A549 (cell line): Measurements from ENCODE around the gene KIAA0825. TPM values are rescaled to one million over a fixed set of nuclear protein-coding genes. Genes with fewer than 3 reads are reported as not detected.
A peak's percentile ranks its signal among the peaks of the same experiment; 100 is the strongest.

Experiments
- ATAC-seq, 2 experiments: fragments of 200-7000 bp in 1 of 2; fragments of >200 bp in 1 of 2; cut with Nextera tagmentation in 1 of 2; cut with Tn5 transposase in 1 of 2; 3 replicates each; pipeline versions ENCODE4 v1.8.0 to v1.9.1; 2018 to 2020; ENCODE audit warnings: mild to moderate bottlenecking in 1 of 2, moderate library complexity in 1 of 2
- CTCF ChIA-PET: fragments of 300-600 bp; sonication (Branson Sonifier 250); formaldehyde crosslinking; extraction: SDS; loops from one replicate; lab custom pipeline; 2021; ENCODE audit warnings: antibody characterized with exemption, inconsistent platforms; lab: Yijun Ruan, JAX
- POLR2A ChIA-PET: fragments of 350-600 bp; formaldehyde crosslinking; extraction: SDS; loops from one replicate; lab custom pipeline; 2021; ENCODE audit warnings: antibody characterized with exemption, inconsistent platforms; lab: Yijun Ruan, JAX
- DNase-seq, 2 experiments: peaks; one replicate each; pipeline versions ENCODE4 v3.0.0 to v3.0.0-alpha.2; 2011 to 2016; ENCODE audit warnings: low read depth in 1 of 2, low spot score in 1 of 2
- FAIRE-seq: peaks from 2 replicates; lab custom pipeline; 2011; peaks lifted over from hg19 to GRCh38; lab: Jason Lieb, UNC
- H3K27ac ChIP-seq, 2 experiments: fragments of >200 bp; sonication (Bioruptor Twin); formaldehyde crosslinking; 3 replicates each; pipeline ENCODE4 v1.5.1; 2016 to 2017
- H3K4me1 ChIP-seq: fragments of >200 bp; sonication (Bioruptor Twin); formaldehyde crosslinking; 3 replicates; pipeline ENCODE4 v1.6.1; 2016
- H3K4me2 ChIP-seq: fragments of >200 bp; sonication (Bioruptor Twin); formaldehyde crosslinking; 3 replicates; pipeline ENCODE4 v1.6.1; 2016
- H3K4me3 ChIP-seq: fragments of >200 bp; sonication (Bioruptor Twin); formaldehyde crosslinking; 3 replicates; pipeline ENCODE4 v1.5.1; 2016
- H3K9me3 ChIP-seq: fragments of >200 bp; sonication (Bioruptor Twin); formaldehyde crosslinking; 3 replicates; pipeline ENCODE4 v1.6.1; 2016
- CBX2 ChIP-seq: fragments of 200-600 bp; sonication (generic); IDR thresholded peaks from 2 replicates; pipeline ENCODE4 v1.6.1; 2016; ENCODE audit warnings: low read depth, mild to moderate bottlenecking, borderline replicate concordance
- CBX8 ChIP-seq: fragments of 200-600 bp; sonication (generic); IDR thresholded peaks from 2 replicates; pipeline ENCODE4 v1.6.1; 2016
- CHD2 ChIP-seq: fragments of 150-350 bp; IDR thresholded peaks from 2 replicates; pipeline ENCODE4 v1.6.1; 2014; ENCODE audit warnings: low read length; ENCODE audit not compliant: partially characterized antibody
- EHF ChIP-seq: fragments of 250-450 bp; sonication (Bioruptor Pico); IDR thresholded peaks from 2 replicates; pipeline ENCODE4 v1.5.0; 2020; ENCODE audit warnings: mild to moderate bottlenecking
- ESRRA ChIP-seq: fragments of 150-350 bp; IDR thresholded peaks from 2 replicates; pipeline ENCODE4 v1.6.1; 2014; ENCODE audit warnings: mild to moderate bottlenecking, low read length, borderline replicate concordance
- GATA3 ChIP-seq: IDR thresholded peaks from 2 replicates; pipeline ENCODE4 v1.6.1; 2012; ENCODE audit warnings: borderline replicate concordance
- HOXB5 ChIP-seq: fragments of 250-450 bp; sonication (Bioruptor Pico); IDR thresholded peaks from 2 replicates; pipeline ENCODE4 v1.5.0; 2020; ENCODE audit warnings: mild to moderate bottlenecking, moderate library complexity
- JUN ChIP-seq, 2 experiments: fragments of >200 bp; sonication (Bioruptor Twin); formaldehyde crosslinking; IDR thresholded peaks; 2 replicates in 1 of 2; 3 replicates in 1 of 2; pipeline ENCODE4 v1.6.1; 2016 to 2017
- JUNB ChIP-seq: fragments of >200 bp; sonication (Bioruptor Twin); formaldehyde crosslinking; IDR thresholded peaks from 2 replicates; pipeline ENCODE4 v1.6.1; 2016
- KDM1A ChIP-seq: fragments of 200-600 bp; sonication (generic); IDR thresholded peaks from 2 replicates; pipeline ENCODE4 v1.6.1; 2016; ENCODE audit warnings: low read depth, mild to moderate bottlenecking
- MAFK ChIP-seq: fragments of 450-650 bp; IDR thresholded peaks from 2 replicates; pipeline ENCODE4 v1.6.1; 2014; ENCODE audit not compliant: partially characterized antibody
- MAX ChIP-seq: IDR thresholded peaks from 2 replicates; pipeline ENCODE4 v1.6.1; 2012
- MAZ ChIP-seq: fragments of 150-350 bp; IDR thresholded peaks from 2 replicates; pipeline ENCODE4 v1.6.1; 2014; ENCODE audit warnings: antibody characterized with exemption, low read depth, low read length, borderline replicate concordance
- PHF8 ChIP-seq: fragments of 200-600 bp; sonication (generic); IDR thresholded peaks from 2 replicates; pipeline ENCODE4 v1.6.1; 2016; ENCODE audit warnings: low read depth, mild to moderate bottlenecking, antibody characterized with exemption, moderate library complexity, borderline replicate concordance
- RAD21 ChIP-seq, 2 experiments: fragments of >200 bp in 1 of 2; sonication (Bioruptor Twin) in 1 of 2; formaldehyde crosslinking in 1 of 2; IDR thresholded peaks in 1 of 2; conservative IDR thresholded peaks in 1 of 2; 2 replicates in 1 of 2; 3 replicates in 1 of 2; pipeline ENCODE4 v1.6.1; 2012 to 2018; ENCODE audit warnings: inconsistent platforms in 1 of 2
- RARB ChIP-seq: fragments of 250-450 bp; sonication (Bioruptor Pico); IDR thresholded peaks from 2 replicates; pipeline ENCODE4 v1.8.0; 2021; ENCODE audit warnings: mild to moderate bottlenecking, moderate library complexity
- RNF2 ChIP-seq: fragments of 200-600 bp; sonication (generic); IDR thresholded peaks from 2 replicates; pipeline ENCODE4 v1.6.1; 2016; ENCODE audit warnings: low read depth, mild to moderate bottlenecking, antibody characterized with exemption, moderate library complexity, borderline replicate concordance
- TFCP2L1 ChIP-seq: fragments of 250-450 bp; sonication (Bioruptor Pico); IDR thresholded peaks from 2 replicates; pipeline ENCODE4 v1.5.0; 2021; ENCODE audit warnings: mild to moderate bottlenecking
- TP53 ChIP-seq: fragments of 250-450 bp; sonication (Bioruptor Pico); IDR thresholded peaks from 2 replicates; pipeline ENCODE4 v1.5.0; 2021; ENCODE audit warnings: mild to moderate bottlenecking, moderate library complexity
- ZFP36 ChIP-seq: fragments of 450-650 bp; IDR thresholded peaks from 2 replicates; pipeline ENCODE4 v1.6.1; 2014; ENCODE audit warnings: borderline replicate concordance; ENCODE audit not compliant: partially characterized antibody
- ZSCAN20 ChIP-seq: fragments of 250-450 bp; sonication (Bioruptor Pico); IDR thresholded peaks from 2 replicates; pipeline ENCODE4 v1.8.0; 2022; ENCODE audit warnings: mild to moderate bottlenecking, moderate library complexity
- WGBS: methylation state at CpG from one replicate; pipeline ENCODE4 v1.1.6; 2017; ENCODE audit errors: missing lambda C conversion rate; 5-methylcytosine and 5-hydroxymethylcytosine counted together
- polyA plus RNA-seq, 4 experiments: library from polyadenylated mRNA; depleted of rRNA in 3 of 4; stranded (reverse); fragments of >200 nt; fragmentation: RNase III in 1 of 4; extraction: RNeasy Plus Mini Kit Qiagen cat#74134 plus additional on column Dnase treatment in 1 of 4; gene quantifications; 2 replicates in 3 of 4; 3 replicates in 1 of 4; pipeline ENCODE4 v1.2.3, GENCODE V29; 2011 to 2017
- TF ChIP-seq, protein P1 (sequence below): fragments of 250-450 bp; sonication (Bioruptor Pico); IDR thresholded peaks from 2 replicates; pipeline ENCODE4 v1.5.0; 2020; ENCODE audit warnings: low read depth, mild to moderate bottlenecking, moderate library complexity
- TF ChIP-seq, protein P2 (sequence below): fragments of >200 bp; sonication (Bioruptor Twin); formaldehyde crosslinking; IDR thresholded peaks from 2 replicates; pipeline ENCODE4 v1.6.1; 2016
- TF ChIP-seq, protein P3 (sequence below): fragments of 250-450 bp; sonication (Bioruptor Pico); IDR thresholded peaks from 2 replicates; pipeline ENCODE4 v1.5.0; 2021; ENCODE audit warnings: mild to moderate bottlenecking, moderate library complexity, borderline replicate concordance
- TF ChIP-seq, protein P4 (sequence below): IDR thresholded peaks from 2 replicates; pipeline ENCODE4 v1.6.1; 2012

The KIAA0825 gene
- polyA plus RNA-seq, 2 of the 4 experiments (the other 2 are of a cell fraction), result 0.57 to 0.80 TPM

DNA sequence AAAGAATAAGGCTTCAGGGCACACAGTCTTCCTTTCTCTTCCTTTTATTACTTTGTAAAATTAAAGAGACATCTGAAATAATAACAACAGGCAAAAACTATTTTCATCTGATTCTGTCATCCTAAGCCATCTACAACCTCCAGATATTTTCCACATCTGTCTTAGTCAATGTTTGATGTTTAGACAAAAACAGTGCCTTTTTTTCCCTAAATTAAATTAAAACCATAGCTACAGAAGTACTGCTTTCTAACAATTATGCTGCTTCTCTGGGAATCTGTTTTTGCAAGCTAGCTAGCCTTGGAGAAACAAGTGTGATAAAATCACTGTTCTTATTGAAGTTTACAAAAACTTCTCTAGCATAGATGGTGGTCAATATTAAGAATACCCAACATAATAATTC lies 95.4 kb downstream of the KIAA0825 start:
- no peak overlapping the region for H3K4me3 ChIP-seq
- FAIRE-seq (peak; percentile 43), ATAC-seq (no peak), DNase-seq (no peak)
- POLR2A ChIA-PET, result no interaction called here
- H3K27ac ChIP-seq, result no peak overlapping the region
- H3K4me2 ChIP-seq, result no peak overlapping the region
- 0 out of 3 replicates have a peak, but pooled peaks cover 4% of the 10 kb centered on the region for H3K4me1 ChIP-seq
- CTCF ChIA-PET, result no interaction called here
- TF ChIP-seq TFCP2L1 (no peak), ZSCAN20 (CRISPR knock-in tag) (no peak), EHF (no peak), CHD2 (no peak), CBX8 (no peak), CBX2 (no peak), GATA3 (no peak), RAD21 (conservative IDR thresholded peaks at IDR 0.05 in 1 of 2, IDR thresholded peaks at IDR 0.05 in 1 of 2) (no peak), HOXB5 (CRISPR knock-in tag) (no peak), MAX (no peak), RNF2 (no peak), JUNB (no peak), MAZ (no peak), MAFK (no peak), KDM1A (no peak), ZFP36 (no peak)
- TF ChIP-seq, protein P1, sequence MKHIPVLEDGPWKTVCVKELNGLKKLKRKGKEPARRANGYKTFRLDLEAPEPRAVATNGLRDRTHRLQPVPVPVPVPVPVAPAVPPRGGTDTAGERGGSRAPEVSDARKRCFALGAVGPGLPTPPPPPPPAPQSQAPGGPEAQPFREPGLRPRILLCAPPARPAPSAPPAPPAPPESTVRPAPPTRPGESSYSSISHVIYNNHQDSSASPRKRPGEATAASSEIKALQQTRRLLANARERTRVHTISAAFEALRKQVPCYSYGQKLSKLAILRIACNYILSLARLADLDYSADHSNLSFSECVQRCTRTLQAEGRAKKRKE, result no peak
- TF ChIP-seq, protein P2, sequence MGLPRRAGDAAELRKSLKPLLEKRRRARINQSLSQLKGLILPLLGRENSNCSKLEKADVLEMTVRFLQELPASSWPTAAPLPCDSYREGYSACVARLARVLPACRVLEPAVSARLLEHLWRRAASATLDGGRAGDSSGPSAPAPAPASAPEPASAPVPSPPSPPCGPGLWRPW, result no peak
- TF ChIP-seq, protein P3, sequence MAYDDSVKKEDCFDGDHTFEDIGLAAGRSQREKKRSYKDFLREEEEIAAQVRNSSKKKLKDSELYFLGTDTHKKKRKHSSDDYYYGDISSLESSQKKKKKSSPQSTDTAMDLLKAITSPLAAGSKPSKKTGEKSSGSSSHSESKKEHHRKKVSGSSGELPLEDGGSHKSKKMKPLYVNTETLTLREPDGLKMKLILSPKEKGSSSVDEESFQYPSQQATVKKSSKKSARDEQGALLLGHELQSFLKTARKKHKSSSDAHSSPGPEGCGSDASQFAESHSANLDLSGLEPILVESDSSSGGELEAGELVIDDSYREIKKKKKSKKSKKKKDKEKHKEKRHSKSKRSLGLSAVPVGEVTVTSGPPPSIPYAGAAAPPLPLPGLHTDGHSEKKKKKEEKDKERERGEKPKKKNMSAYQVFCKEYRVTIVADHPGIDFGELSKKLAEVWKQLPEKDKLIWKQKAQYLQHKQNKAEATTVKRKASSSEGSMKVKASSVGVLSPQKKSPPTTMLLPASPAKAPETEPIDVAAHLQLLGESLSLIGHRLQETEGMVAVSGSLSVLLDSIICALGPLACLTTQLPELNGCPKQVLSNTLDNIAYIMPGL (CRISPR knock-in tag), result no peak
- TF ChIP-seq, protein P4, sequence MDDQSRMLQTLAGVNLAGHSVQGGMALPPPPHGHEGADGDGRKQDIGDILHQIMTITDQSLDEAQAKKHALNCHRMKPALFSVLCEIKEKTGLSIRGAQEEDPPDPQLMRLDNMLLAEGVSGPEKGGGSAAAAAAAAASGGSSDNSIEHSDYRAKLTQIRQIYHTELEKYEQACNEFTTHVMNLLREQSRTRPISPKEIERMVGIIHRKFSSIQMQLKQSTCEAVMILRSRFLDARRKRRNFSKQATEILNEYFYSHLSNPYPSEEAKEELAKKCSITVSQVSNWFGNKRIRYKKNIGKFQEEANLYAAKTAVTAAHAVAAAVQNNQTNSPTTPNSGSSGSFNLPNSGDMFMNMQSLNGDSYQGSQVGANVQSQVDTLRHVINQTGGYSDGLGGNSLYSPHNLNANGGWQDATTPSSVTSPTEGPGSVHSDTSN, result no peak
- TF ChIP-seq, all 56 proteins: peak for 0
- no peaks in the 10 kb centered on the region for H3K9me3 ChIP-seq

GRCh38 chr5:94522117-94522516 lies 96.3 kb downstream of the KIAA0825 start:
- Histone ChIP-seq H3K4me3 (no peak overlapping the region), H3K4me2 (peak overlapping the region; percentile 15; the same call in 1 of the 3 replicates), H3K4me1 (0 out of 3 replicates have a peak, but pooled peaks cover 4% of the 10 kb centered on the region), H3K27ac (no peak overlapping the region), H3K9me3 (no peaks in the 10 kb centered on the region)
- CTCF ChIA-PET, result no interaction called here
- POLR2A ChIA-PET, result no interaction called here
- WGBS, result 40% methylated on average over 1 of the region's 1 CpG
- ATAC-seq (no peak), FAIRE-seq (no peak), DNase-seq (no peak)
- no peak for TF ChIP-seq PHF8
- no peak for TF ChIP-seq ESRRA
- TF ChIP-seq RARB (CRISPR knock-in tag), result no peak
- no peak for TF ChIP-seq TP53 (CRISPR knock-in tag)
- no peak for TF ChIP-seq RAD21 (conservative IDR thresholded peaks at IDR 0.05 in 1 of 2, IDR thresholded peaks at IDR 0.05 in 1 of 2)
- no peak for TF ChIP-seq MAZ
- TF ChIP-seq JUN (IDR thresholded peaks at IDR 0.05), result no peak
- no peak for TF ChIP-seq RNF2
- TF ChIP-seq TFCP2L1, result no peak
- TF ChIP-seq, protein P4, result no peak
